GM06990 (cell line): ENCODE results near the gene AFF3.
"Not testable (repeated sequence)": the region's sequence is repeated elsewhere in the genome, so short reads cannot be mapped to it uniquely, and the experiment has no call there.

Experiments used
- DNase-seq: peaks from one replicate; pipeline ENCODE4 v3.0.0-alpha.2; 2011; ENCODE audit not compliant: insufficient read length; ENCODE audit errors: extremely low read depth
- H3K27me3 ChIP-seq: replicated peaks from 2 replicates; pipeline ENCODE4 v1.6.0; 2011; ENCODE audit warnings: low read length; ENCODE audit not compliant: control insufficient read depth, insufficient read depth
- H3K36me3 ChIP-seq: 2 replicates; pipeline ENCODE4 v1.5.1; 2011; ENCODE audit warnings: low read length; ENCODE audit not compliant: control insufficient read depth, insufficient read depth
- H3K4me3 ChIP-seq: replicated peaks from 2 replicates; pipeline ENCODE4 v1.5.1; 2011; ENCODE audit warnings: low read depth, mild to moderate bottlenecking, control low read depth, low read length
- CTCF ChIP-seq: IDR thresholded peaks from 2 replicates; pipeline ENCODE4 v1.5.1; 2011; ENCODE audit warnings: low read length, control low read depth, mild to moderate bottlenecking, inconsistent platforms; ENCODE audit not compliant: insufficient read depth, poor library complexity, severe bottlenecking

The AFF3 gene

GRCh38 chr2:99672766-99673350 is 469.5 kb downstream of the AFF3 start:
- DNase-seq, result no peak
- Histone ChIP-seq H3K4me3 (no peak overlapping the region), H3K27me3 (no peaks in the 10 kb centered on the region), H3K36me3 (no peaks in the 10 kb centered on the region)
- TF ChIP-seq CTCF, result no peak

GRCh38 chr2:99670768-99671734 is 471.3 kb downstream of the AFF3 start:
- no peak overlapping the region for H3K4me3 ChIP-seq
- no peak for DNase-seq
- TF ChIP-seq CTCF, result no peak
- no peaks in the 10 kb centered on the region for H3K36me3 ChIP-seq
- H3K27me3 ChIP-seq, result no peaks in the 10 kb centered on the region

- no peak overlapping the region for H3K4me3 ChIP-seq
- no peaks in the 10 kb centered on the region for H3K27me3 ChIP-seq
- no peak for TF ChIP-seq CTCF
- no peak for DNase-seq
- H3K36me3 ChIP-seq, result no peaks in the 10 kb centered on the region
Observed at GRCh38 chr2:99666256-99666655, 476.1 kb downstream of the AFF3 start.

GRCh38 chr2:99663641-99664040 is 478.7 kb downstream of the AFF3 start:
- no peak for DNase-seq
- TF ChIP-seq CTCF, result no peak

GRCh38 chr2:99662761-99663341 is 479.5 kb downstream of the AFF3 start:
- no peak for TF ChIP-seq CTCF

More at GRCh38 chr2:99663641-99664040, 478.7 kb downstream of the AFF3 start:
- Histone ChIP-seq H3K27me3 (no peaks in the 10 kb centered on the region), H3K36me3 (no peaks in the 10 kb centered on the region), H3K4me3 (no peak overlapping the region)

GRCh38 chr2:99661761-99662160 is 480.6 kb downstream of the AFF3 start:
- H3K27me3 ChIP-seq, DNase-seq, H3K4me3 ChIP-seq, H3K36me3 ChIP-seq: not testable (repeated sequence)

More at GRCh38 chr2:99662761-99663341, 479.5 kb downstream of the AFF3 start:
- no peak for DNase-seq
- Histone ChIP-seq H3K4me3 (no peak overlapping the region), H3K27me3 (no peaks in the 10 kb centered on the region), H3K36me3 (no peaks in the 10 kb centered on the region)
